K562 (cell line): Measurements from ENCODE around the gene EIF1. TPM values are rescaled to one million over a fixed set of nuclear protein-coding genes. Genes with fewer than 3 reads are reported as not detected.

Experiments
- ATAC-seq: fragments of 200-7000 bp; cut with Tn5 transposase; 3 replicates; pipeline ENCODE4 v1.9.1; 2020; ENCODE audit warnings: moderate library complexity
- BruUV-seq: library from RNA; stranded (reverse); fragments of 400-500 nt; replicated peaks from 2 replicates; lab custom pipeline; 2021; lab: Mats Ljungman, UMichigan
- CTCF ChIA-PET: fragments of 300-600 bp; formaldehyde crosslinking; extraction: SDS; loops from one replicate; lab custom pipeline; 2021; ENCODE audit warnings: low intra/inter-chr PET ratio; lab: Yijun Ruan, JAX
- POLR2A ChIA-PET: fragments of 300-600, 350-650 bp; sonication (Branson Sonifier 250); formaldehyde crosslinking; extraction: SDS; loops from one replicate; lab custom pipeline; 2021; ENCODE audit warnings: antibody characterized with exemption, inconsistent platforms; lab: Yijun Ruan, JAX
- DNase-seq, 4 experiments: peaks; one replicate each; pipeline versions ENCODE4 v3.0.0 to v3.0.0-alpha.2; 2011 to 2018; ENCODE audit warnings: low spot score in 3 of 4, mixed read lengths in 3 of 4; ENCODE audit errors: extremely low read depth in 1 of 4
- FAIRE-seq: peaks from 2 replicates; lab custom pipeline; 2011; peaks lifted over from hg19 to GRCh38; lab: Jason Lieb, UNC
- H2AFZ ChIP-seq: 2 replicates; pipeline ENCODE4 v1.6.0; 2011; ENCODE audit warnings: low read depth, low read length, control low read depth, inconsistent platforms
- H3K27ac ChIP-seq: fragments of 200-600 bp; 3 replicates; pipeline ENCODE4 v1.8.0; 2011; ENCODE audit warnings: low read depth, mild to moderate bottlenecking, control low read depth, inconsistent platforms, low read length, moderate library complexity, mixed read lengths; ENCODE audit errors: extremely low read depth
- H3K27me3 ChIP-seq, 2 experiments: fragments of 300-600 bp in 1 of 2; 2 replicates in 1 of 2; 3 replicates in 1 of 2; pipeline versions ENCODE4 v1.6.0 to v1.8.0; 2011; ENCODE audit warnings: inconsistent platforms in 2 of 2, low read length in 2 of 2, mild to moderate bottlenecking in 1 of 2, mixed read lengths in 1 of 2, moderate library complexity in 1 of 2; ENCODE audit not compliant: control insufficient read depth in 2 of 2, insufficient read depth in 2 of 2
- H3K36me3 ChIP-seq: fragments of 300-600 bp; 3 replicates; pipeline ENCODE4 v1.8.0; 2011; ENCODE audit warnings: mild to moderate bottlenecking, low read length, inconsistent platforms; ENCODE audit not compliant: control insufficient read depth, insufficient read depth
- H3K4me1 ChIP-seq, 2 experiments: fragments of 200-600 bp in 1 of 2; replicated peaks in 1 of 2; 2 replicates in 1 of 2; 3 replicates in 1 of 2; pipeline versions ENCODE4 v1.5.1 to v1.8.0; 2011; ENCODE audit warnings: inconsistent platforms in 2 of 2, low read length in 2 of 2, mild to moderate bottlenecking in 1 of 2, mixed read lengths in 1 of 2, moderate library complexity in 1 of 2; ENCODE audit not compliant: control insufficient read depth in 2 of 2, insufficient read depth in 2 of 2
- H3K4me2 ChIP-seq: 2 replicates; pipeline ENCODE4 v1.6.1; 2011; ENCODE audit warnings: low read length, control low read depth, inconsistent platforms, mixed read lengths; ENCODE audit not compliant: insufficient read depth
- H3K4me3 ChIP-seq: fragments of 200-600 bp; sonication (generic), shearing (Covaris generic); 2 replicates; pipeline ENCODE4 v1.5.1; 2016; ENCODE audit warnings: control low read depth, inconsistent platforms
- H3K79me2 ChIP-seq: fragments of 200-600 bp; 3 replicates; pipeline ENCODE4 v1.8.0; 2011; ENCODE audit warnings: low read length, inconsistent platforms; ENCODE audit not compliant: control insufficient read depth, insufficient read depth
- H3K9ac ChIP-seq, 2 experiments: 2 replicates each; pipeline versions ENCODE4 v1.6.0 to v1.6.1; 2011; ENCODE audit warnings: low read depth in 2 of 2, low read length in 2 of 2, control low read depth in 1 of 2, inconsistent platforms in 1 of 2, mild to moderate bottlenecking in 1 of 2, mixed read lengths in 1 of 2; ENCODE audit not compliant: insufficient read depth in 1 of 2
- H3K9me1 ChIP-seq: one replicate; pipeline ENCODE4 v1.6.0; 2011; ENCODE audit warnings: inconsistent platforms, mild to moderate bottlenecking, low read length, moderate library complexity; ENCODE audit not compliant: control insufficient read depth, insufficient read depth
- H3K9me3 ChIP-seq: replicated peaks from 2 replicates; pipeline ENCODE4 v1.5.1; 2011; ENCODE audit warnings: low read depth, low read length, inconsistent platforms; ENCODE audit not compliant: control insufficient read depth, insufficient read depth
- H4K20me1 ChIP-seq: replicated peaks from 2 replicates; pipeline ENCODE4 v1.6.1; 2011; ENCODE audit warnings: low read length, inconsistent platforms, mixed read lengths; ENCODE audit not compliant: control insufficient read depth, insufficient read depth
- NFIC ChIP-seq: fragments of 450-650 bp; IDR thresholded peaks from 2 replicates; pipeline ENCODE4 v1.6.1; 2017; ENCODE audit warnings: mild to moderate bottlenecking, inconsistent platforms
- PTTG1 ChIP-seq: fragments of 450-650 bp; IDR thresholded peaks from 2 replicates; pipeline ENCODE4 v1.6.1; 2016; ENCODE audit warnings: low read depth, mild to moderate bottlenecking, missing genetic modification characterization, missing compliant biosample characterization
- WGBS: fragments of 100-300 bp; shearing (Covaris generic); methylation state at CpG from one replicate; pipeline ENCODE4 v1.1.6; 2016; ENCODE audit warnings: low coverage, mixed read lengths; ENCODE audit not compliant: insufficient coverage; ENCODE audit errors: missing lambda C conversion rate; 5-methylcytosine and 5-hydroxymethylcytosine counted together
- in situ Hi-C: fragments of 300-500 bp; cut with MboI; formaldehyde crosslinking; loops from 4 replicates; pipeline ENCODE4 v1.15.0; 2018; ENCODE audit warnings: inconsistent platforms, mixed read lengths
- intact Hi-C: fragments of 100-400 bp; cut with micrococcal nuclease; formaldehyde crosslinking; loops from 2 replicates; pipeline ENCODE4 v1.14.2; 2022
- polyA plus RNA-seq, 8 experiments: library from polyadenylated mRNA; depleted of rRNA in 4 of 8; stranded (reverse) in 5 of 8; unstranded in 3 of 8; fragments of >200 nt; fragmentation: Nextera tagmentation in 2 of 8; fragmentation: Illumina TruSeq in 1 of 8; extraction: Ambion mirVana in 2 of 8; extraction: Trizol in 1 of 8; gene quantifications; 2 replicates each; pipeline versions ENCODE4 v1.2.1 to v1.2.3, GENCODE V29; 2011 to 2014; ENCODE audit warnings: inconsistent platforms in 1 of 8, missing spikeins in 1 of 8
- total RNA-seq, 7 experiments: library from RNA; depleted of rRNA in 6 of 7; stranded (reverse); fragments of >200 nt in 6 of 7; fragmentation: Illumina TruSeq in 2 of 7; extraction: Trizol in 2 of 7; gene quantifications; 2 replicates each; pipeline versions ENCODE4 v1.2.1 to v1.2.3, GENCODE V29; 2011 to 2021; ENCODE audit warnings: low replicate concordance in 1 of 7

EIF1 gene
- total and polyA plus RNA-seq, 9 of the 15 experiments (the other 6 are each of a cell fraction or from before 2014, with no cell fraction given): 67.0 to 1,204 (median 320) TPM

DNA sequence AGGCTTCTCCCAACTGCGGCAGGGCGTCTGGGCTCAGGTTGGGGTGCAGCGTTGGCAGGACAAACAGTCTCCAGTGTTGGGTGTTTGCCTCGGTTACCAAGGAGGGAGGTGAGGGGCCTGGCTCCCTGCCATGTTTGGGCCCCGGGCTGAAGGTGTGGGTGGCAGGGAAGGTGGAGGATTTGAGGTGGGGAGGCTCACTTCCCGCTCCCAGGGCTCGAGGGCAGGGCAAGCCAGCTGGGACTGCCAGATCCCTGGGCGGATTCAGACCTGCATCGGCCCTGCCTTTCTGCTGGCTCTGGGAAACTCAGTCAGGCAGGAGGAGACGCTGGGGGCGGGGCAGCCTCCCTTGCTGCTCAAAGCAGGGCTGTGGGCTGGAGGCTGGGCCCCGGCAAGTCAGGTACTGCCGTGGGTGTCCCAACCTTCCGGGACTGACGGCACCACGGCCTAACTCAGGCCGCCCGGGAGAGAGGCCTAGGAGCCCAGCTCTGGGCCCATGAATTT lies 33.0 kb upstream of the EIF1 start:
- no peak overlapping the region for H3K27ac ChIP-seq
- H3K27me3 ChIP-seq: peaks cover 2 to 20% of the 10 kb centered on the region in 2 experiments; a peak in 2 of 5 replicates
- in situ Hi-C loops (loop anchor here (25.0 kb wide), 1 partner anchor 1043 kb away; no protein-coding TSS in a partner anchor), intact Hi-C loops (no loop called here)
- H3K4me2 ChIP-seq: no peak overlapping the region
- WGBS: 11% methylated on average over 18 of the region's 18 CpGs
- CTCF ChIA-PET: interaction anchor here (1.0 kb wide), 1 partner anchor 105 kb away, joined by 3 read pairs; no protein-coding TSS in a partner anchor
- H3K9me1 ChIP-seq: no peaks in the 10 kb centered on the region
- peak overlapping the region in 1 of 2 experiments; percentile 19; a peak in 2 of 4 replicates for H3K9ac ChIP-seq
- ATAC-seq: peak; percentile 31; the same call in 2 of the 3 replicates
- FAIRE-seq: no peak
- H3K4me1 ChIP-seq: peaks cover 0 to 48% of the 10 kb centered on the region in 2 experiments; a peak in 2 of 5 replicates
- DNase-seq: no peak
- no TSS peak for BruUV-seq
- H3K79me2 ChIP-seq: no peaks in the 10 kb centered on the region
- no peaks in the 10 kb centered on the region for H3K9me3 ChIP-seq
- H4K20me1 ChIP-seq: 0 out of 2 replicates have a peak, but pooled peaks cover 3% of the 10 kb centered on the region
- POLR2A ChIA-PET: interaction anchor here (0.6 to 0.9 kb wide), 5 partner anchors 22 to 1285 kb away, joined by 3 read pairs; no protein-coding TSS in a partner anchor
- TF ChIP-seq NFIC (peak; percentile 42; the same call in 1 of the 2 replicates), PTTG1 (tag) (no peak)
- H2AFZ ChIP-seq: no peak overlapping the region
- no peak overlapping the region for H3K4me3 ChIP-seq
- H3K36me3 ChIP-seq: no peaks in the 10 kb centered on the region
